Spinal cord (tissue), 10 donors: ENCODE measurements around the gene HBM. TPM values are rescaled to one million over a fixed set of nuclear protein-coding genes. Genes with fewer than 3 reads are reported as not detected.
"Not testable (repeated sequence)": the region's sequence is repeated elsewhere in the genome, so short reads cannot be mapped to it uniquely, and the experiment has no call there.

Source experiments
- DNase-seq, 6 donors: peaks; one replicate each; pipeline versions ENCODE4 v3.0.0 to v3.0.0-alpha.2; 2013 to 2015; ENCODE audit warnings: low spot score in 6 of 6, low read depth in 4 of 6
- H3K27ac ChIP-seq: one replicate; pipeline ENCODE4 v1.5.1; 2013; ENCODE audit warnings: low read depth, low read length, control low read depth
- H3K27me3 ChIP-seq: one replicate; pipeline ENCODE4 v1.6.1; 2013; ENCODE audit warnings: low read length; ENCODE audit not compliant: control insufficient read depth, insufficient read depth
- H3K36me3 ChIP-seq: one replicate; pipeline ENCODE4 v1.6.1; 2013; ENCODE audit warnings: low read length; ENCODE audit not compliant: control insufficient read depth, insufficient read depth
- H3K4me1 ChIP-seq: one replicate; pipeline ENCODE4 v1.6.1; 2013; ENCODE audit warnings: low read length; ENCODE audit not compliant: control insufficient read depth, insufficient read depth
- H3K4me3 ChIP-seq: one replicate; pipeline ENCODE4 v1.5.1; 2013; ENCODE audit warnings: low read depth, low read length, control low read depth
- H3K9me3 ChIP-seq: one replicate; pipeline ENCODE4 v1.6.1; 2013; ENCODE audit warnings: low read length; ENCODE audit not compliant: control insufficient read depth, insufficient read depth
- WGBS: methylation state at CpG from one replicate; pipeline ENCODE4 v1.1.5; 2013; ENCODE audit warnings: missing lambda C conversion rate; ENCODE audit not compliant: insufficient coverage; 5-methylcytosine and 5-hydroxymethylcytosine counted together
- polyA plus RNA-seq, 2 donors: library from polyadenylated mRNA; unstranded; fragments of 120-200 nt; gene quantifications; one replicate each; pipeline ENCODE4 v1.2.1, GENCODE V29; 2013; ENCODE audit not compliant: insufficient read length in 2 of 2
- total RNA-seq, 2 donors: library from RNA; depleted of rRNA in 1 of 2; stranded (reverse); fragments of 120-200 nt in 1 of 2; fragments of >200 nt in 1 of 2; gene quantifications; one replicate each; pipeline versions ENCODE4 v1.2.3 to v1.2.4, GENCODE V29; 2013 to 2014
- donor health status: healthy.

The HBM gene
- total and polyA plus RNA-seq, 4 donors: 5.4 to 56.1 (median 19.6) TPM

- H3K27me3 ChIP-seq: peaks cover 65% of the 10 kb centered on the region
These were observed 770 bp downstream of the HBM start for GRCh38 chr16:166375-167121.

GRCh38 chr16:167122-167690, 1.4 kb downstream of the HBM start:
- no peak for DNase-seq
- Histone ChIP-seq H3K27me3 (peaks cover 68% of the 10 kb centered on the region), H3K27ac (no peak overlapping the region), H3K36me3 (no peaks in the 10 kb centered on the region), H3K4me3 (no peak overlapping the region), H3K9me3 (no peaks in the 10 kb centered on the region), H3K4me1 (peaks cover 21% of the 10 kb centered on the region)
- WGBS: 16% methylated on average over 10 of the region's 11 CpGs

More at GRCh38 chr16:166375-167121, 770 bp downstream of the HBM start:
- Histone ChIP-seq H3K4me1 (peaks cover 21% of the 10 kb centered on the region), H3K4me3 (no peak overlapping the region), H3K36me3 (no peaks in the 10 kb centered on the region), H3K9me3 (no peaks in the 10 kb centered on the region), H3K27ac (no peak overlapping the region)
- 1% methylated on average over 39 of the region's 45 CpGs for WGBS
- peak in 1 of 6 donors; percentile 31 for DNase-seq

DNA sequence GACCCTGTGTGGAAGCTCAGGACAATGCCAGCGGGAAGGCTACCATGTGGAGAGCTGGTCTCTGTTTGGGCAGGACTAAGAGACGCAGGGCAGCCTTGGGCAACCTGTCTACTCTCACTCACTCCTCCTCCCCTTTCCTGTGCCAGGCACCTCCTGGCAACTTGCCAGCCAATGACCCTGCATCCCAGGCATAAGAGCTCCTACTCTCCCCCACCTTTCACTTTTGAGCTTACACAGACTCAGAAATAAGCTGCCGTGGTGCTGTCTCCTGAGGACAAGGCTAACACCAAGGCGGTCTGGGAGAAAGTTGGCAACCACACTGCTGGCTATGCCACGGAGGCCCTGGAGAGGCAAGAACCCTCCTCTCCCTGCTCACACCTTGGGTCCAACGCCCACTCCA, 2.6 kb downstream of the HBM start:
- Histone ChIP-seq H3K4me1 (peaks cover 23% of the 10 kb centered on the region), H3K27me3 (peaks cover 68% of the 10 kb centered on the region), H3K9me3 (no peaks in the 10 kb centered on the region), H3K4me3 (no peak overlapping the region), H3K27ac (no peak overlapping the region), H3K36me3 (no peaks in the 10 kb centered on the region)
- DNase-seq: no peak
- WGBS: 70% methylated on average over 6 of the region's 6 CpGs

DNA sequence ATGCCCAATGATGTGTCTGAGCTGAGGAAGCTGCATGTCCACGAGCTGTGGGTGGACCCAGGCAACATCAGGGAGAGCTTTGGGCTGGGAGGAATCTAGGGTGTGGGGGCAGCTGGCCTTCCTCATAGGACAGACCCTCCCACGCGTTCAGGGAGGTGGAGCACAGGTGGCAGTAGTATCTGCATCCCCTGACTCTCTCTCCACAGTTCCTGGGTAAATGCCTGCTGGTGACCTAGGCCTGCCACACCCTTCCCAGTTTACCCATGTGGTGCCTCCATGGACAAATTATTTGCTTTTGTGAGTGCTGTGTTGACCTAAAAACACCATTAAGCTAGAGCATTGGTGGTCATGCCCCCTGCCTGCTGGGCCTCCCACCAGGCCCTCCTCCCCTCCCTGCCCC, 3.2 kb downstream of the HBM start:
- DNase-seq: no peak
- peaks cover 24% of the 10 kb centered on the region for H3K4me1 ChIP-seq
- H3K36me3 ChIP-seq: no peaks in the 10 kb centered on the region
- H3K27ac ChIP-seq: no peak overlapping the region
- H3K4me3 ChIP-seq: no peak overlapping the region
- 48% methylated on average over 3 of the region's 3 CpGs for WGBS
- peaks cover 71% of the 10 kb centered on the region for H3K27me3 ChIP-seq
- no peaks in the 10 kb centered on the region for H3K9me3 ChIP-seq

DNA sequence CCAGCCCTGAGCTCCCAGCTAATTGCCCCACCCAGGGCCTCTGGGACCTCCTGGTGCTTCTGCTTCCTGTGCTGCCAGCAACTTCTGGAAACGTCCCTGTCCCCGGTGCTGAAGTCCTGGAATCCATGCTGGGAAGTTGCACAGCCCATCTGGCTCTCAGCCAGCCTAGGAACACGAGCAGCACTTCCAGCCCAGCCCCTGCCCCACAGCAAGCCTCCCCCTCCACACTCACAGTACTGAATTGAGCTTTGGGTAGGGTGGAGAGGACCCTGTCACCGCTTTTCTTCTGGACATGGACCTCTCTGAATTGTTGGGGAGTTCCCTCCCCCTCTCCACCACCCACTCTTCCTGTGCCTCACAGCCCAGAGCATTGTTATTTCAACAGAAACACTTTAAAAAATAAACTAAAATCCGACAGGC, 4.3 kb downstream of the HBM start:
- peaks cover 21% of the 10 kb centered on the region for H3K4me1 ChIP-seq
- peaks cover 77% of the 10 kb centered on the region for H3K27me3 ChIP-seq
- not testable (repeated sequence) for H3K27ac ChIP-seq, H3K36me3 ChIP-seq, H3K9me3 ChIP-seq, DNase-seq, H3K4me3 ChIP-seq
- WGBS: 0% methylated on average over 2 of the region's 5 CpGs

GRCh38 chr16:170788-171187, 5.0 kb downstream of the HBM start:
- H3K27me3 ChIP-seq: peaks cover 77% of the 10 kb centered on the region
- WGBS: no CpG with 5 or more reads among the region's 1 CpG

GRCh38 chr16:172374-172941, 6.7 kb downstream of the HBM start, which contains the start of gene HBA2:
HBA2 (plus strand) TSS chr16:172876; CDS start chr16:172913, 37 bp downstream.
- H3K4me1 ChIP-seq, H3K4me3 ChIP-seq, DNase-seq, H3K36me3 ChIP-seq, H3K9me3 ChIP-seq, H3K27ac ChIP-seq: not testable (repeated sequence)
- WGBS: no CpG with 5 or more reads among the region's 74 CpGs
- peaks cover 64% of the 10 kb centered on the region for H3K27me3 ChIP-seq

More at GRCh38 chr16:170788-171187, 5.0 kb downstream of the HBM start:
- Histone ChIP-seq H3K36me3 (no peaks in the 10 kb centered on the region), H3K4me1 (peaks cover 14% of the 10 kb centered on the region), H3K9me3 (no peaks in the 10 kb centered on the region), H3K27ac (no peak overlapping the region), H3K4me3 (no peak overlapping the region)
- DNase-seq: no peak

DNA sequence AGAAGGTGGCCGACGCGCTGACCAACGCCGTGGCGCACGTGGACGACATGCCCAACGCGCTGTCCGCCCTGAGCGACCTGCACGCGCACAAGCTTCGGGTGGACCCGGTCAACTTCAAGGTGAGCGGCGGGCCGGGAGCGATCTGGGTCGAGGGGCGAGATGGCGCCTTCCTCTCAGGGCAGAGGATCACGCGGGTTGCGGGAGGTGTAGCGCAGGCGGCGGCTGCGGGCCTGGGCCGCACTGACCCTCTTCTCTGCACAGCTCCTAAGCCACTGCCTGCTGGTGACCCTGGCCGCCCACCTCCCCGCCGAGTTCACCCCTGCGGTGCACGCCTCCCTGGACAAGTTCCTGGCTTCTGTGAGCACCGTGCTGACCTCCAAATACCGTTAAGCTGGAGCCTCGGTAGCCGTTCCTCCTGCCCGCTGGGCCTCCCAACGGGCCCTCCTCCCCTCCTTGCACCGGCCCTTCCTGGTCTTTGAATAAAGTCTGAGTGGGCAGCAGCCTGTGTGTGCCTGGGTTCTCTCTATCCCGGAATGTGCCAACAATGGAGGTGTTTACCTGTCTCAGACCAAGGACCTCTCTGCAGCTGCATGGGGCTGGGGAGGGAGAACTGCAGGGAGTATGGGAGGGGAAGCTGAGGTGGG, 7.6 kb downstream of the HBM start:
- not testable (repeated sequence) for H3K4me3 ChIP-seq, DNase-seq, H3K36me3 ChIP-seq, H3K4me1 ChIP-seq, H3K9me3 ChIP-seq, H3K27ac ChIP-seq
- H3K27me3 ChIP-seq: peaks cover 64% of the 10 kb centered on the region
- 5% methylated on average over 20 of the region's 44 CpGs for WGBS

DNA sequence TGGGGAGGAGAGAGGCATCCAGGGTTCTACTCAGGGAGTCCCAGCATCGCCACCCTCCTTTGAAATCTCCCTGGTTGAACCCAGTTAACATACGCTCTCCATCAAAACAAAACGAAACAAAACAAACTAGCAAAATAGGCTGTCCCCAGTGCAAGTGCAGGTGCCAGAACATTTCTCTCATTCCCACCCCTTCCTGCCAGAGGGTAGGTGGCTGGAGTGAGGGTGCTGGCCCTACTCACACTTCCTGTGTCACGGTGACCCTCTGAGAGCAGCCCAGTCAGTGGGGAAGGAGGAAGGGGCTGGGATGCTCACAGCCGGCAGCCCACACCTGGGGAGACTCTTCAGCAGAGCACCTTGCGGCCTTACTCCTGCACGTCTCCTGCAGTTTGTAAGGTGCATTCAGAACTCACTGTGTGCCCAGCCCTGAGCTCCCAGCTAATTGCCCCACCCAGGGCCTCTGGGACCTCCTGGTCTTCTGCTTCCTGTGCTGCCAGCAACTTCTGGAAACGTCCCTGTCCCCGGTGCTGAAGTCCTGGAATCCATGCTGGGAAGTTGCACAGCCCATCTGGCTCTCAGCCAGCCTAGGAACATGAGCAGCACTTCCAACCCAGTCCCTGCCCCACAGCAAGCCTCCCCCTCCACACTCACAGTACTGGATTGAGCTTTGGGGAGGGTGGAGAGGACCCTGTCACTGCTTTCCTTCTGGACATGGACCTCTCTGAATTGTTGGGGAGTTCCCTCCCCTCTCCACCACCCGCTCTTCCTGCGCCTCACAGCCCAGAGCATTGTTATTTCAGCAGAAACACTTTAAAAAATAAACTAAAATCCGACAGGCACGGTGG, 8.4 kb downstream of the HBM start:
- H3K27me3 ChIP-seq: peaks cover 62% of the 10 kb centered on the region
- DNase-seq: peak in 1 of 6 donors; percentile 17
- WGBS: 22% methylated on average over 4 of the region's 13 CpGs

More for the DNA sequence above, 8.4 kb downstream of the HBM start:
- not testable (repeated sequence) for H3K27ac ChIP-seq, H3K9me3 ChIP-seq, H3K4me3 ChIP-seq, H3K36me3 ChIP-seq, H3K4me1 ChIP-seq
